ENCODE measurements around the gene NMT2. TPM values are rescaled to one million over a fixed set of nuclear protein-coding genes. Genes with fewer than 3 reads are reported as not detected.

The NMT2 gene
- total RNA-seq, 1 experiment from 2014 or later, result 26.1 TPM

Other genes starting within 250 kb of the NMT2 start
- gene DCLRE1C, start 214.6 kb downstream of the NMT2 start, total RNA-seq (2021; ENCODE audit: unreplicated experiment), result 14.5 TPM
- gene MEIG1, start 209.3 kb downstream of the NMT2 start, total RNA-seq (2021; ENCODE audit: unreplicated experiment), result 1.4 TPM
- not detected for gene OLAH, start 124.8 kb downstream of the NMT2 start, total RNA-seq (2021; ENCODE audit: unreplicated experiment)
- 3.3 TPM for gene ACBD7, start 79.9 kb downstream of the NMT2 start, total RNA-seq (2021; ENCODE audit: unreplicated experiment)
- gene RPP38, start 71.3 kb downstream of the NMT2 start, total RNA-seq (2021; ENCODE audit: unreplicated experiment), result 23.3 TPM
- 32.5 TPM for gene FAM171A1, start 202.6 kb upstream of the NMT2 start, total RNA-seq (2021; ENCODE audit: unreplicated experiment)